GM21390 (cell line): ENCODE results near the gene EMSY.

ENCODE experiments used
- ATAC-seq: cut with Tn5 transposase; IDR thresholded peaks from one replicate; pipeline ENCODE4 v1.9.1; 2021; ENCODE audit not compliant: unreplicated experiment

EMSY gene

DNA sequence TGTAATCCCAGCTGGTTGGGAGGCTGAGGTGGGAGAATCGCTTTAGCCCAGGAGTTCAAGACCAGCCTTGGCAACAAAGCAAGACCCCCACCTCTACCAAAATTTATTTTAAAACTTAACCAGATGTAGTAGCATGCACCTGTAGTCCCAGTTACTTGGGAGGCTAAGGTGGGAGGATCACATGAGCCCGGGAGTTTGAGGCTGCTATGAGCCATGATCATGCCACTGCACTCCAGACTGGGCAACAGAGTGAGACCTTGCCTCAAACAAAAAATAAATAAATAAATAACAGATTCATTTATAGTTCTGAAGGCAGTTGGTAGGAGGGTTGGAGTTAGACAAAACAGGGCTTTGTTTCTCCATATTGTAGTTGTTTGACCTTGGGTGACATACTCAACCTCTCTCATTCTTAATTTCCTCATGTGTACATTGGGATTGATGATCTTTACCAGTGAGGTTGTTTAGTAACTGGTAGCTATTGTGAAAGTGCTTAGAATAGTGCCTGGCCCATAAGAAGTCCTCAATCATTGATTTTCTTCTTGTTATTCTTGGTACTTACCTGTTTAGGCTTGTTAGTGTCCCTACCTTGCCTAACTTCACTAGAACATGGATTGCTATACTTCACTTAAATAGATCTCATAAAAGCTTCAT is 79.1 kb downstream of the EMSY start:
- ATAC-seq: no peak

DNA sequence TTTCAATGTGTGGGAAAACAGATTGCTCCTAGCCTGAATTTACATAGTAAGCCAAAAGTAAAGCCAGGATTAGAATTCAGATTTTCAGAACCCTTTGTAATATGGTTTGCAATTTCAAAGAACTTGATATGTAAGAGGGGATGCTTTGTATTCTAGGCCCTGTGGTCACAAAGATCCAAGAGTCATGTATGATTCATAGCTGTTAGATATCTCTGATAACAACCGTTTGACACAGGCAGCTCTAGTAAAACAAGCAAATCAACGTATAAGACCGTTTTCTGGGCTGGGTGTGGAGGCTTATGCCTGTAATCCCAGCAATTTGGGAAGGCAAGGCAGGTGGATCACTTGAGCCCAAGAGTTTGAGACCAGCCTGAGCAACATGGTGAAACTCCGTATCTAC is 79.6 kb downstream of the EMSY start:
- no peak for ATAC-seq

DNA sequence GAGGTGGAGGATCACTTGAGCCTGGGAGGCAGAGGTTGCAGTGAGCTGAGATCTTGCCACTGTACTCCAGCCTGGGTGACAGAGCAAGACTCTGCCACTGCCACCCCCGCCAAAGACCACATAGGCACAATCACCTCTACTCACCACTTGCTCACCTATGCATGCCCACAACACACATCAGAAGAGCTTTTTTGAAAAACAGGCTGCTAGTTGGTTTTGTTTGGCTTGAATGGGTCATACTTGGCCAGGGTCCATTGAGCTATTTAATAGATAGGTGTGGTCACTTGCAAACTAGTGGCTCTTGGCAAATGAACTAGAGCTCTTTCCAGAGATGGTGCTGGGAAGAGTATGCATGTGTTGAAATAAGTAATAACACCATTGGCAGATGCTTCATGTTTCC is 80.1 kb downstream of the EMSY start:
- no peak for ATAC-seq

DNA sequence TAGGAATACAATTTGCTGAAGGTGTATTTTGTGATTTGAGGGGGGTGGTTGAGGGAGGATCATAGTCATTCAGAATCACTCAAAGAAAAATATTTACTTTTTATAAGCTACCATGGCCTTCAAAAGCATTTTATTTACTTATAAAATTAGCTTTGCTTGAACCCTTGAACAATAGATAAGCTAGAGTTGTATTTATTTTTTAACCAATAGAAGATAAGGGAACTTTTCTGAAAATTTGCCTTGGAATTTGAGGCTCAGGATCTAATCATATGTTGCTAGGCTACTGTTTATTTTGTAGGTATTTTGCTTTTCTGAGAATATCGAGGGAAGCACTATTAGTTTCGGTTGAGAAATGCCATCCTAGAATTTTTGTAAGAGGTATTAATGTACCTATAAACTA is 82.1 kb downstream of the EMSY start:
- no peak for ATAC-seq

DNA sequence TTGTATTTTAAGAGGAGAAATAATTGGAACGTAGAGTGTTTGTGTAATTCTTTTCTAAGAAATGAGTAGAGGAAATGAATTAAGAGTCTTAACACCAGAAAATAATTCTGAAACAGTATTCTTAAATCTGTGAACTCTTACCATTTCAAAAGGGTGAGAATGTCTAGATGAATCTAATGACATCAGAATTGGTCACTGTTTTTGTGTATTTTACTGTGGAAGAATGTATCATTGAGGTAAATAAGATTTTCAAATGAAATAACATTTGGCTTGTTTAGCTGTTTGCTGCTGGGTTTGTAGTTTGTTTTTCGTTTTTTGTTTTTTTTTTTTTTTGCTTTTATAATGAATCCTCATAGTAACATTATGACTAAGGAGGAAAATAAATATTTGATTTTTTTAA is 97.6 kb downstream of the EMSY start:
- no peak for ATAC-seq

DNA sequence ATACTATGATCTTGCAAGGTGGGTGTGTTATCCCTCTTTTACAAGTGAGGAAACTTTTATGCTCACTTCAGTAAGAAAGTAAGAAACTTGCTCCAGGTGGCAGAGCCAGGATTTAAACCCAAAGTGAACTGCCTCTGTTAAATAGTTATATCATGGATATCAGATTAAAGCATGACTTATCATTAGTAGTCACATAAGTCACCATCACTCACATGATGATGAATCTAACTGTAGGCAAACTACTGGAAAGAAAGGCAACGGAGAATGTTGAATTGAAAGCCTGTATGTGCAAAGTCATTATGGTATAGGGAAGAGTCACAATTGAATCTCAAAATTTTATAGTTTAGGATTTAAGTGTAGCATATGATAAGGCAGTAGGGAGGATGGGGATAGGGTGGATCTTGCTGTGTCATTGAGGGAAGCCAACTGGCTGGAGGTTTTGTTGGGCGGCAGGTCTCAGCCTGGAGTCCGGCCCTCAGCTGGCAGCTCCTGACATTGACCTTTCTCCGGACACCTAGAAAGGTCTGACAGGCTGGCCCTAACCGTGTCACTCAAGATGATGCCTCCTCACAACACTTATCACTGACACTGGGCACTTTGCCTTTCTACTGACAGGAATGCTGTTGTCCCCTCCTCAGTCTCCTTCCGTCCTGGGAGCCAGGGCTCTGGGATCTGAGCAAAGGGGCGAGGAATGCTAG is 98.3 kb downstream of the EMSY start:
- no peak for ATAC-seq

DNA sequence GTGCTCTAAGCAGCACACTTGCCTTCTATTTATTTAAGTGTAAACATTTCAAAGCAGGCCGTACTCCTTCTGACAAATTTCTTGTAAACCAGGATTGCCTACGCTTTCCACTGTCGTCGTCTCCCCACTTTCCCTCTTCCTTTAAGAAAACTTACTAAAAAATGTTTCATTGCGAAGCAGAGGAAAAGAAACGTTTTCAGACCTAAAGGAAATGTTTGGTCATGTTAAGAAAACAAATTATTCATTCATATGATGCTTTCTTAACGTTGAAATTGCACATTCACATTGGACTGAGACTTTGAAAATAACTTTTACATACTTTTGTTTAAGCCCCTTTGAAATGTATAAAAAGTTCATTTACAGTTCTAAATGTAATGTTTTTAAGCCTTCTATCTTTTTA is 106.0 kb downstream of the EMSY start:
- ATAC-seq: no peak

DNA sequence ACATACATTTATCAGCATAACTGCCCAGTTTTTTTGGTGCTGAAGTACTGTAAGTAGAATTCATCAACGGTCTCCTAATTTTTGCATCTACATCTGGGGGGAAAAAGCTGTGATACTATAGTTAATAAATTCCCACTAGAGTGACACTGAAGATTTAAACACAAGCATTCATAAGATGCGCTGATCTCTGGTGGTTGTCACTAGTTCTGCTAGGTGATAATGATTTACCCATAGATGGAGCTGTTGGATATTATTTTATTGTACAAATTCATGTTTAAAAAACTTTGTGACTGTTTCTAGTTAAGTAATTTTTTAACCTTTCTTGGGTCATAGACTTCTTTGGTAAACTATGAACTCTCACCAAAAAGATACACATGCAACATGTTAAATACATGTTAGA is 106.6 kb downstream of the EMSY start:
- no peak for ATAC-seq

DNA sequence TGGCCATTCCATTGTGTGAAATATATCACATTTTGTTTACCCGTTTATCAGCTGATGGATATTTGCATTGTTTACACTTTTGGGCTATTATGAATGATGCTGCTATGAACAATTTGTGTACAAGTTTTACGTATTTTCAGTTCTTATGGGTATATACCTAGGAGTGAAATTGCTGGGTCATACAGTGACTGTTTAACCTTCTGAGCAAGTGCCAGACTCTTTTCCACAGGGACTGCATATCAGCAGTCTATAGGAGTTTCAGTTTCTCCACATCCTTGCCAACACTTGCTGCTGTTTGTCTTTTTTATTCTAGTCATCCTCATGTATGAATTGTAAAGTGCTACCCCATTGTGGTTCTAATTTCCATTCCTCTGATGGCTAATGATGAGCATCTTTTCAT is 108.2 kb downstream of the EMSY start:
- no peak for ATAC-seq

DNA sequence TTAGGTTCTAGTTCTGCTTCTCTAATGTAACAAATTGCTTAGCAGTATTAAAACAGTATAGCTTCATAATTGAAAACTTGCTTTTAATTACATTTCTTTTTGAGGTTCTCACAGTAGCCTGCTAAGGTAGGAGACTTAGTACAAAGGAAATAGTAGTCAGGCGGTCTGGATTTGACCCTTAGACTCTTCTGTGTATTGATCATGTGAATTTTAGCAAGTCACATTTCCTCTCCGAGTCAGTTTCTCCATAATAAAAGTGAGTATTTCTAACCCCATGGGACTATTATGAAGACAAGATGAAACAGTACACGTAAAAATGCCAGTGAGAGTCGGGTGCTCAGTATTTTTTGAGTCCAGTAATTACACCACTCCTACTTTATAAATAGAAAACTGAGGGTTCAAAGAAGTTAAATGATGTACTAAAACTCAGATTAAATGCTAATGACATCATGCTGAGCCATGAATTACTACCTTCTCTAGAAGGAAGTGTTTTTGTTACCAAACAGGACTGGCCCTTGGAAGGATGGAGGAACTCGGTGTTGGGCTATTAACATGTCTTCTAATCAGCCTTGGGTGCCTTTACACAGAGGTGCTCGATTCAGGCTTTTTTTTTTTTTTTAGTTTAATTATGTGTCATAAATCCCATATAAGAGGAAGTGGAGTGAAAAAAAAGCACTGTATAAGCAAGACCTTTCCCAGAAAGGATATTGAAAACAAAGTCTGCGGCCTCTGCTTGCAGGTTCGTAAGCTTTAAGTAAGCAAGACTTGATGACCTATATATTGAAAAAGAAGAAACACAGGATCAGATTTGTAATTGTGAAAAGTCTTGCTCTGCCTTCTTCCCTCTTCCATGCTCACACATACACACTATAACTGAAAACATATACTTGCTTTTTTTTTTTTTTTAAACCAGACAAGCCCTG is 109.0 kb downstream of the EMSY start:
- ATAC-seq: no peak

DNA sequence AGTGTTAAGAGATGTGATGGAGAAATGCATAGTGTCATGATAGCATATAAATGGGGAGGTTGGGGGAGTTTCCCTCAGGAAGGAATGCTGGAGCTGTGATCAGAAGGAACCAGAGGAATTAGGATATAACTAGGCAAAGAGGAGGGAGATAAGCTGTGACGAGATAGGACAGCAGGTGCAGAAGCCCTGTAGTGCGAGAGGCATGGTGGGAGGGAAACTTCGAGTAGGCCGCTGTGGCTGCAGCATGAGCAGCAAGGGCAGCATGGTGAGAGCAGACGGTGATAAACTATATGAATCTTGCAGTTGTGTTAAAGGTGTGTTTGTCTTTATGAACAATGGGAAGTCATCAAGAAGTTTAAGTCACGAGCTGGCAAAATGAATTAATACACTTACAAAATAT is 109.9 kb downstream of the EMSY start:
- ATAC-seq: no peak

DNA sequence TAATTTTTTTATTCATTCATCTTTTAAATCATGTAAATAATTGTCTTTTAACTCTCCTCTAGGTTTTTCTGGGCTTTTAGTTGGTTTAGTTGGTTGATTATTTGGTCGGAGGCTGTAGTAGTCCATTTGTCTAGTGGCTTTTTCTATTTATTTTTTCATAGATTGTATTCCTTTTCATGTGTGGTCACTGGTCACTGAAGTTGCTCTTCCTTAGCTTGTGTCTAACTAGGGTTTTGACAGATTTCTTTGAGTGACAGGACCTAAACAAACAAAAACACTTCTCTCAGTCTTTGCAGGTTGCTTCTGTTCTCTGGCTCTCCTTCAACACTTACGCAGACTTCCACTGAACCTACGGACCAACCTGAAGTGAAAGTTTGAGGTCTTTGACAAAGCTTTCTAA is 112.6 kb downstream of the EMSY start:
- ATAC-seq: no peak

DNA sequence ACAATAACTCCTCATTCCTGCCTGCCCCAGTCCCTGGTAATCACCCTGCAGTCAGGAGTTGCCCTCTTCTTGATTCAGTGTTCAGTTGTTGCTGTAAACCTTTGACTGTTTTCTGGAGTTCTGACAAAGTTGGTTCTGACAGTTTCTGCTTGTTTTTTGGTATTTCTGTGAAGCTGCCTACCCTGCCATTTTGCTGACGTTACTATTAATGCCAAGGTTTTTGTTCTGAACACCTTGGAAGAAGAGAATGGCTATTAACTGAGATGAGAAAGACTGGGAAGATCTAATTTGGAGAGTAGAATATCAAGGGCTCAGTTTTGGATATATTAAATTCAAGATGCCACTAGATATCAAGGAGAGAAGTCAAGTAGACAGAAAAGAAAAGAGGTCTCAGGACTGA is 113.7 kb downstream of the EMSY start:
- ATAC-seq: no peak

DNA sequence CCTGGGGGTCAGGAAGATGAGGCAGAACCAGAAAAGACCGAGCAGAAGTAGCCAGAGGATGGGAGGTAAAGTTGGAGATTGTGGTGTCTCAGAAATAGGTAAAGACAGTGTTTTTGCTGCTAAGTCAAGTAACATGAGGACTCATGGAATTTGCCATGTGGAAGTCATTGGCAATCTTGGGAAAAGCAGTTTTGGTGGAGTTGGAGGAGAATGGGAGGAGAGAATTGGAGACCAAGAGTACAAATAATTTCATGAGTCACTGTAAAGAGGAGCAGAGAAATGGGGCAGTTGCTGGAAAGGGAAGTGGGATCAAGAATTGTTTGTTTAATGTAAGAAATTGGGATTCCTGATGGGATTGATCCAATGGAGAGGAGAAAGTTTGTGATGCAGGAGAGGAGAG is 114.1 kb downstream of the EMSY start:
- no peak for ATAC-seq

DNA sequence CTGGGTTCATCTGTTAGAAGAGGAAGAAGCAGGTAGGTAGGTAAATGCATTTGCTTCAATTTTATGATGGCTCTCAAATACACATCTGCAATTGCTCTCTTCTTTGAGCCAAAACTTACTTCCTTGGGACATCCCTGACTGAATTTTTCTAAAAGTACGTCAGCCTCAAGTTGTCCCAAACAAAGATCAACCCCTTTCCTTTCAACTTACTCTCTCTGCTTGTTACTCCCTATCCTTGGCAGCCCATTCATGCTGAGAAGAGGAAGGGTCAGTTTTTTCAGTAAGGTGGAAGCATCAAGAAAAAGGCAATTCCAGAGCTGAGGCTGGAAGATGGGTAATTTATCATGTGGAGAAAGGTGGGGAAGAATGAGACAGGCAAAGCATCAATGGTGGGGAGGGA is 114.5 kb downstream of the EMSY start:
- ATAC-seq: no peak

DNA sequence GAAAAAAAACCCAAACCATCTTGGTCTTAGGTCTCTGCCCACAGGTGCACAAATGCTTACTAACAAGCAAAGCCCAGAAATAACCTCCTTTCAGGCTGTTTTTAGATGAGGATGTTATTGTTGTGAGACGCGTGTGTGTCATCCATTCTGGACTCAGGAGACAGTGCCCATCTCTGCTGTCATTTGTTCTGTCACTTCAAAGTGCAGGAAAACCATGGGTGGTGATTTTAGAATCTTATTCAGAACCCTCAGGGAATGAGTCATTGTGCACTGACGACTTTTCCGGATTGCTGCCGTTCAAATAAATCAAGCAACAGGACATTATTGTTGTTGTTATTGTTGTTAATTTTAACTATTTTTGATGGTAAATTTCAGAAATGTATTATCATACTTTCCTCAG is 115.4 kb downstream of the EMSY start:
- ATAC-seq: no peak

DNA sequence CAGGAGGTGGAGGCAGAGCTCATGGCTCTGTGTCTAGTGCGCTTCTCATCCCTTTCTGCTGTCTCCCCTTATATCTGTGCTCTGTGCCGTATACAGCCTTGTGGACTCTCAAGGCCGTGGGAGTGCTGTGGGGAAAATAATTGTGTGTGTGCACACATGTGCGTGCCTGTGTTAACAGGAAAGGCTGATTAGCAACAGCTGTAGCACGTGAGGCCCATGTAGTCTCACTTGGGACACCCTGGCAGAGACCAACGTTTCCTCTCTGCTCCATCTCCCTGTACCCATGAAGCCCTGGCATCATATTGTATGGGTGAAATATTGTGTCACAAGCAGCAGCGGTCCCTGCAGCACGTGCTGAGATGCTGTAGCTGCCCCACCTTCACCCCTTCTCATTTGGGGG is 116.4 kb downstream of the EMSY start:
- no peak for ATAC-seq

DNA sequence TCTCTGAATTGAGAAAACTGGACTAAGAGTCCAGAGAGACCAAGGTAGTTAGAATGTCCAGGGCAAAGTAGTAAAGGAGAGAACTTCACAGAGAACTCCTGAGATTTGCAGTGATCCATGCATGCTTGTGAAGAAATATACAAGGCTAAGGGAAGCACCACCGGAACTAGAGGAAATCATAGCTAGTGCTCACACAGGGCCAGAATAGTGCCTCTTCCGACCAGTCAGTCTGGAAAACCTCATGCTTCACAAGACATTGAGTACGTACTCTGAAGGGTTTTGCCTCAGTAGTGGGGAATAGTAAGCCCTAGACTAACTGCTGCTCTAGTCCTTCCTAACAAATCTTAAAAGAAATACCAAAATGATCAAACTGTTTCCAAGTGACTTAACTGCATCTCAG is 117.7 kb downstream of the EMSY start:
- no peak for ATAC-seq

DNA sequence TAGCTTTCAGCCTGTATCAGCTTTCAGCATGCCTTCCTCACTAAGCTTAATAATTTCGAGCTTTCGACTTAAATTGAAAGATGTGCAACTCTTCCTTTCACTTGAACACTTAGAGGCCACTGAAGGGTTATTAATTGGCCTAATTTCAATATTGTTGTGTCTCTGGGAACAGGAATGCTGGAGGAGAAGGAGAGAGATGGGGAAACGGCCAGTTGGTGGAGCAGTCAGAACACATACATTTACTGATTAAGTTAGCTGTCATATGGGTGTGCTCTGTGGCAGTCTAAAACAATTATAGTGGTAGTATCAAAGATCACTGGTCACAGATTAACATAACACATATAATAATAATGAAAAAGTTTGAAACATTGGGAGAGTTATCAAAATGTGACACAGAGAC is 119.5 kb downstream of the EMSY start:
- ATAC-seq: no peak

DNA sequence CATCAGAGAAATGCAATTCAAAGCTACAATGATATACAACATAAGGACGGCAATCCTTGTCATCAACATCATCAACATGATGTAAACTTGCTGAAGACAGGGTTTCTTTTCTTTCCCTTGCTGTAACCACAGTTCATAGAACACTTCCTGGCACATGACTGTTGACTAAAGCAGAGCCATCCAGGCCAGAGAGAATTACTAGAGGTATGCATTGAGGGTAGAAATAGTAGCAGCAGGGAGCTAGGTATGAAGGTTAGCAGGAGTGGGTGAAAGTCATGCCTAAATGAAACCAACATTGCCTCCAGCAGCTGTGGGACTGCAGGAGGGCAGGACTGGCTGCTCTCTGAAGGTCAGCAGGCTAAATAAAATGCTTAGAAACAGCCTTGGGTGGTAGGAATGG is 122.0 kb downstream of the EMSY start:
- no peak for ATAC-seq

DNA sequence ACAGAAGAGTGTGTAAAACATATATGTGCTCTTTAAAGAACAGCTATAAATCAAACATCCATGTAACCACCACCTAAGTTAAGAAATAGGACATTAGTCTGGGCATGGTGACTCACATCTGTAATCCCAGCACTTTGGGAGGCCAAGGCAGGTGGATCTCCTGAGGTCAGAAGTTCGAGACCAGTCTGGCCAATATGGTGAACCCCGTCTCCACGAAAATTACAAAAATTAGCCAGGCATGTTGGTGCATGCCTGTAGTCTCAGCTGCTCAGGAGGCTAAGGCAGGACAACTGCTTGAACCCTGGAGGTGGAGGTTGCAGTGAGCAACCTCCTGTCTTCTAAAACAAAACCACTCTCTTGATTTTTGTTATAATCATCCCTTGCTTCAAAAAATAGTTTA is 122.4 kb downstream of the EMSY start:
- ATAC-seq: no peak

DNA sequence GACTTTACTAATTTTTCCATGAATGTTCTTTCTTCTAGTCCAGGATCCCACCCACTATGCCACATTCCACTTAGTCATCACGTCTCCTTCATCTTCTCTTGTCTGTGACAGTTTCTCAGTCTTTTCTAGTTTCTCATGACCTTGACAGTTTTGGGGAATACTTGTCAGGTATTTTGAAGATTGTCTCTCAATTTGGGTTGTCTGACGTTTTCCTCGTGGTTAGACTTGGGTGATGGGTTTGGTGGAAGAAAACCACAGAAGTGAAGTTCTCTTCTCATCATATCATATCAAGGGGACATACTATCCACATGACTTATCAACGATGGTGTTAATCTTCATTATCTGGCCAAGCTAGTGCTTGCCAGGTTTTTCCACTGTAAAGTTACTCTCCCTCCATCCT is 123.3 kb downstream of the EMSY start:
- ATAC-seq: no peak
